Stimulated activated CD8-positive, alpha-beta memory T cell treated with anti-CD3 and anti-CD28 coated beads, Interleukin-15, amount 100 ng/mL, for 24 hours (primary cell): Measurements from ENCODE around the gene SECTM1.

ENCODE experiments used
- DNase-seq: peaks from one replicate; pipeline ENCODE4 v3.0.0-alpha.2; 2020; ENCODE audit warnings: low read depth

Gene SECTM1

GRCh38 chr17:82299452-82299851 lies 34.1 kb downstream of the SECTM1 start:
- DNase-seq = no peak

- no peak for DNase-seq
These were observed 34.8 kb downstream of the SECTM1 start for GRCh38 chr17:82298538-82299421.

- peak; percentile 58 for DNase-seq
These were observed 35.6 kb downstream of the SECTM1 start for GRCh38 chr17:82297714-82298537.

GRCh38 chr17:82297280-82297713 lies 36.3 kb downstream of the SECTM1 start:
- peak; percentile 54 for DNase-seq

- no peak for DNase-seq
These were observed 36.9 kb downstream of the SECTM1 start for GRCh38 chr17:82296511-82297279.

- DNase-seq = no peak
These were observed 38.1 kb downstream of the SECTM1 start for GRCh38 chr17:82295472-82295814.

- DNase-seq = no peak
These were observed 39.3 kb downstream of the SECTM1 start for GRCh38 chr17:82294064-82294773.

GRCh38 chr17:82292251-82293154 lies 41.1 kb downstream of the SECTM1 start:
- DNase-seq = peak; percentile 75

- no peak for DNase-seq
These were observed 41.9 kb downstream of the SECTM1 start for GRCh38 chr17:82291582-82292250.

GRCh38 chr17:82287868-82288801 lies 45.4 kb downstream of the SECTM1 start:
- DNase-seq = no peak

- DNase-seq = no peak
These were observed 46.3 kb downstream of the SECTM1 start for GRCh38 chr17:82287013-82287867.

- no peak for DNase-seq
These were observed 48.4 kb downstream of the SECTM1 start for GRCh38 chr17:82285141-82285540.

GRCh38 chr17:82283208-82283749 lies 50.3 kb downstream of the SECTM1 start:
- DNase-seq = no peak

GRCh38 chr17:82282239-82283207 lies 51.0 kb downstream of the SECTM1 start:
- no peak for DNase-seq

- DNase-seq = no peak
These were observed 51.9 kb downstream of the SECTM1 start for GRCh38 chr17:82281502-82282238.

GRCh38 chr17:82281076-82281475 lies 52.5 kb downstream of the SECTM1 start:
- no peak for DNase-seq
